Measurements from ENCODE around the gene USH1C. TPM values are rescaled to one million over a fixed set of nuclear protein-coding genes. Genes with fewer than 3 reads are reported as not detected.

Gene USH1C
- total RNA-seq, 3 donors from 2014 or later, result 81.7 to 229 (median 141) TPM

DNA sequence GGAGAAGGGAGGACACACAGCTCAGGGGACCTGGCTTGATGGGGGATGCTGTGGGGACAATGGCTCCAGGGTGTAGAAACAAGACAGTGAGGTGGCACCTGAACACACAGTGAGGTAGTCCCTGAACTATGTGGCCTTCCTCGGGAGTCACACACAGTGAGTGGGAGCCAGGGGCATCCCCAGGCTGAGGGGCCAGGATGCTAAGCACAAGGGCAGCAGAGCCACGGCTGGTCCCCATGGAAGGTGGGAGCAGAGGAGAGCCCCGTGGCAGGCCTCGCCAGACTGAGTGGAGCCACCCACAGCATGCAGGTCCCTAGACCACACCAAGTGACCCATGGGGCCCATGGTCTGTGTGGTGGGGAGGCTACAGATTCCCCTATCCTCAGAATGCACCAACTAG is 41.6 kb downstream of the USH1C start:
- H3K9me3 ChIP-seq, result no peaks in the 10 kb centered on the region
- ATAC-seq, result no peak

DNA sequence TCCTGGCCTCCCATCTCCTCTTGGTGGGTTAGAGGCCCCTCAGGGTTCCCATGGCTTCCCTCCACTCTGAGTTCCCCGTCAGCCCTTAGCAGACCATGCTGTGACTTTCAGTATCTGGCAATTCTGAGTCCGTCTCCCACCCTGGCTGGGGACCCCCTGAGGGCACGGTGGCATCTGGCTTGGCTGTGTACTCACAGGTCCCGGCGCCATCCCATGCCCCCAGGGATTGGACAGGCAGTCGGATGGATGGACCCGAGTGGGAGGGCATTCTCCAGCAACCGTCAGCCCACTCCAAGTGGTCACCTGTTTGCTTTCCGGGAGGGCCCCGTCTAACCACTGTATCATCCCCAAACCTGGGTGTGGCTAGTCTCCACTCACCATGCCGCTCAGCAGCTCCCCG is 43.5 kb downstream of the USH1C start:
- intact Hi-C loops (cut with DNase I, micrococcal nuclease), result no loop called here
- DNase-seq (no peak), ATAC-seq (no peak)
- Histone ChIP-seq H3K4me1 (ENCODE audit: low read depth) (no peaks in the 10 kb centered on the region), H3K4me3 (no peak overlapping the region), H3K9me3 (no peaks in the 10 kb centered on the region), H3K36me3 (ENCODE audit: low read depth) (no peaks in the 10 kb centered on the region)
- TF ChIP-seq, protein P1, sequence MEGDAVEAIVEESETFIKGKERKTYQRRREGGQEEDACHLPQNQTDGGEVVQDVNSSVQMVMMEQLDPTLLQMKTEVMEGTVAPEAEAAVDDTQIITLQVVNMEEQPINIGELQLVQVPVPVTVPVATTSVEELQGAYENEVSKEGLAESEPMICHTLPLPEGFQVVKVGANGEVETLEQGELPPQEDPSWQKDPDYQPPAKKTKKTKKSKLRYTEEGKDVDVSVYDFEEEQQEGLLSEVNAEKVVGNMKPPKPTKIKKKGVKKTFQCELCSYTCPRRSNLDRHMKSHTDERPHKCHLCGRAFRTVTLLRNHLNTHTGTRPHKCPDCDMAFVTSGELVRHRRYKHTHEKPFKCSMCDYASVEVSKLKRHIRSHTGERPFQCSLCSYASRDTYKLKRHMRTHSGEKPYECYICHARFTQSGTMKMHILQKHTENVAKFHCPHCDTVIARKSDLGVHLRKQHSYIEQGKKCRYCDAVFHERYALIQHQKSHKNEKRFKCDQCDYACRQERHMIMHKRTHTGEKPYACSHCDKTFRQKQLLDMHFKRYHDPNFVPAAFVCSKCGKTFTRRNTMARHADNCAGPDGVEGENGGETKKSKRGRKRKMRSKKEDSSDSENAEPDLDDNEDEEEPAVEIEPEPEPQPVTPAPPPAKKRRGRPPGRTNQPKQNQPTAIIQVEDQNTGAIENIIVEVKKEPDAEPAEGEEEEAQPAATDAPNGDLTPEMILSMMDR (IDR thresholded peaks at IDR 0.05), result no peak

More for the DNA sequence above, 41.6 kb downstream of the USH1C start:
- no peak for DNase-seq
- intact Hi-C loops (cut with DNase I, micrococcal nuclease), result no loop called here
- Histone ChIP-seq H3K4me1 (ENCODE audit: low read depth) (no peaks in the 10 kb centered on the region), H3K4me3 (no peak overlapping the region), H3K36me3 (ENCODE audit: low read depth) (no peaks in the 10 kb centered on the region)
- TF ChIP-seq, protein P1 (IDR thresholded peaks at IDR 0.05), result no peak

DNA sequence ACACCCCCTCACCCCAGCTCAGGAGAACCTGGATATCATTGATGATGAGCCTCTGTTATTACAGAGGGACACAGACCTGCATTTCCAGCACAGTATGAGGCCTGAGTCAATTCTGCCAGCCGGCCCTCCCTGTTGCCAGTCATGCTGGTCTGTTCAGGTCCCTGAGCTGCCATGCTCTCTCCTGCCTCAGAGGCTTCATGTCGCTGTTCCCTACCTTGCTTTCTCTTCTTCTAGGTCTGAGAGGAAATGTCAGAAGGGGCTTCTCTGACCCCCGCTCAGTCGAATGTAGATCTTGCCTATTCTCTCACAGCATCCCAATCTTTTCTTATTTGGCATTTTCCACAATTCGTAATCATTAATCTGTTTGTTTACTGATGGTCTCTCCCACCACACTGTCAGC is 45.7 kb downstream of the USH1C start:
- DNase-seq (no peak), ATAC-seq (no peak)
- H3K36me3 ChIP-seq (ENCODE audit: low read depth), result no peaks in the 10 kb centered on the region
- TF ChIP-seq, protein P1 (IDR thresholded peaks at IDR 0.05), result no peak
- intact Hi-C loops (cut with DNase I, micrococcal nuclease), result no loop called here
- no peak overlapping the region for H3K4me3 ChIP-seq
- H3K9me3 ChIP-seq, result no peaks in the 10 kb centered on the region
- no peaks in the 10 kb centered on the region for H3K4me1 ChIP-seq (ENCODE audit: low read depth)

DNA sequence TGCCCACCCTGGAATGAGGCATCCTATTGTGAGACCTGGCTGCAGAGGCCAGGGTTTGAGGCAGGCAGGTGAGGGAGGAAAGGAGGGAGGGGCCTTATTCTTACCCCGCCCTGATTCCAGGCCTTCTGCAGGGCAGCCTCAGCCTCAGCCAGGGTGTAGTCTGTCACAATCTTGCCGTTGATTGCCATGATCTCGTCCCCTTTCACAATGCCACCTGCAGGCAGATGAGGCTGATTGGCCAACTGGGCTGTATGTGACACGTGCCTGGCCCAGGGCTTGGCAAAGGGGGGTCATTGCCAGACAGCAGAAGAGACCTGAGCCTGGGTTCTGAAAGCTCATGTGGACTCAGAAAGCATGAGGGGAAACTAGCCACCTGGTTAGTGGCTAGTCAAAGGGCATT is 46.2 kb downstream of the USH1C start:
- DNase-seq (peak in 2 of 3 donors; percentile 33 to 40), ATAC-seq (peak; percentile 71)
- TF ChIP-seq, protein P1 (IDR thresholded peaks at IDR 0.05), result no peak
- no peaks in the 10 kb centered on the region for H3K36me3 ChIP-seq (ENCODE audit: low read depth)
- intact Hi-C loops (cut with DNase I, micrococcal nuclease), result no loop called here
- H3K4me3 ChIP-seq, result no peak overlapping the region
- H3K9me3 ChIP-seq, result no peaks in the 10 kb centered on the region
- no peaks in the 10 kb centered on the region for H3K4me1 ChIP-seq (ENCODE audit: low read depth)

DNA sequence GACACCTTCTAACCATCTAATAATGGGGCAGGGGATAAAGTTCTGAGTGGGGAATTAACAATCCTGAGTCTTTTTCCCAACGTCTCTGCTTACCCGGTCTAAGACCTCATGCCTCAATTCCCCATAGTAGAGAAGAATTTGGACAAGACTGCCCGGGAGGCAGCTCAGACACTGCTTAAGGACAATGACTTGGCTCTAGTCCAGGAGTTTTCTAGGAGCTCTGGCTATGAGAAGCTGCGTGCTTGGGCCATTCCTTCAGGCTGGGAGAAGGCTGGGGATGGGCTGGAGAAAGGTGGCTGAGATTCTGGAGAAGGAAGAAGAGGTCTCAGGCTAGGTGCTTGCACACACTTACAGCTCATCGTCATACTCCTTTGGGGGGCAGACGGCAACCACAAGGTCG is 47.8 kb downstream of the USH1C start:
- TF ChIP-seq, protein P1 (IDR thresholded peaks at IDR 0.05), result no peak
- Histone ChIP-seq H3K36me3 (ENCODE audit: low read depth) (no peaks in the 10 kb centered on the region), H3K4me3 (no peak overlapping the region), H3K4me1 (ENCODE audit: low read depth) (no peaks in the 10 kb centered on the region), H3K9me3 (no peaks in the 10 kb centered on the region)
- DNase-seq (no peak), ATAC-seq (no peak)
- intact Hi-C loops (cut with DNase I, micrococcal nuclease), result no loop called here

DNA sequence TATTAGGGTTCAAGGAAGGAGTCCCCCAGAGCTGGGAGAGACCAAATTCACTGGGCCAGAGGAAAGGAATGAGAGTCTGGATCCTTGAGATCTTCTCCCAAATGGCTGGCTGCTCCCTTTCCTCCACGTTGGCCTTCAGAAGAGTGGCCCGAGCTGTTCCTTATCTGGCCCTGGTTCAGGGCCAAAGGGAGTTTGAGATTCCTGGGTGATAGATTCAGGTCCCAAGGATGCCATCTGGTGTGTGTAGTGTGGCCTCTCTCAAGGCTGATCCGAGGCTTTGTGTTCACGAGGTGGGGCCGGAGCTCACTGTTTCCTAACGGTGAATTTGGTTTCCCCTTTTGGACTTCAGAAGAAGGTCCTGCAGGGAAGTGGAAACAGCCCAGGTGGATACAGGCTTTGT is 50.2 kb downstream of the USH1C start:
- H3K36me3 ChIP-seq (ENCODE audit: low read depth), result no peaks in the 10 kb centered on the region
- intact Hi-C loops (cut with DNase I, micrococcal nuclease), result no loop called here
- ATAC-seq (no peak), DNase-seq (no peak)
- no peak overlapping the region for H3K4me3 ChIP-seq
- TF ChIP-seq, protein P1 (IDR thresholded peaks at IDR 0.05), result no peak
- H3K9me3 ChIP-seq, result no peaks in the 10 kb centered on the region
- H3K4me1 ChIP-seq (ENCODE audit: low read depth), result no peaks in the 10 kb centered on the region
